ENCODE data around the gene ASCC3.

ASCC3 gene

GRCh38 chr6:100475554-100476320, 405.4 kb downstream of the ASCC3 start:
- no peak overlapping the region for H3K9ac ChIP-seq (ENCODE audit: low read depth in 1 of 2, low read length in 2 of 2)
- H3K36me3 ChIP-seq (ENCODE audit: control insufficient read depth in 1 of 2, insufficient read depth in 2 of 2, low read length in 2 of 2): no peaks in the 10 kb centered on the region
- no peaks in the 10 kb centered on the region for H3K9me3 ChIP-seq (ENCODE audit: control insufficient read depth in 1 of 2, low read length in 2 of 2)
- peaks cover 17 to 31% of the 10 kb centered on the region in 2 donors for H3K27me3 ChIP-seq (ENCODE audit: control insufficient read depth in 1 of 2, insufficient read depth in 2 of 2, low read length in 2 of 2)
- no peaks in the 10 kb centered on the region for H3K4me1 ChIP-seq (ENCODE audit: control insufficient read depth in 1 of 2, insufficient read depth in 2 of 2, low read length in 2 of 2)
- H3K4me3 ChIP-seq (ENCODE audit: low read depth in 1 of 2, low read length in 2 of 2): no peak overlapping the region
- H3K27ac ChIP-seq (ENCODE audit: low read depth, low read length): no peak overlapping the region

- Histone ChIP-seq H3K36me3 (ENCODE audit: control insufficient read depth in 1 of 2, insufficient read depth in 2 of 2, low read length in 2 of 2) (no peaks in the 10 kb centered on the region), H3K4me1 (ENCODE audit: control insufficient read depth in 1 of 2, insufficient read depth in 2 of 2, low read length in 2 of 2) (no peaks in the 10 kb centered on the region), H3K4me3 (ENCODE audit: low read depth in 1 of 2, low read length in 2 of 2) (no peak overlapping the region), H3K9ac (ENCODE audit: low read depth in 1 of 2, low read length in 2 of 2) (no peak overlapping the region), H3K27ac (ENCODE audit: low read depth, low read length) (no peak overlapping the region), H3K9me3 (ENCODE audit: control insufficient read depth in 1 of 2, low read length in 2 of 2) (no peaks in the 10 kb centered on the region), H3K27me3 (ENCODE audit: control insufficient read depth in 1 of 2, insufficient read depth in 2 of 2, low read length in 2 of 2) (peaks cover 37 to 50% of the 10 kb centered on the region in 2 donors)
Observed at GRCh38 chr6:100473182-100473581, 407.9 kb downstream of the ASCC3 start.

DNA sequence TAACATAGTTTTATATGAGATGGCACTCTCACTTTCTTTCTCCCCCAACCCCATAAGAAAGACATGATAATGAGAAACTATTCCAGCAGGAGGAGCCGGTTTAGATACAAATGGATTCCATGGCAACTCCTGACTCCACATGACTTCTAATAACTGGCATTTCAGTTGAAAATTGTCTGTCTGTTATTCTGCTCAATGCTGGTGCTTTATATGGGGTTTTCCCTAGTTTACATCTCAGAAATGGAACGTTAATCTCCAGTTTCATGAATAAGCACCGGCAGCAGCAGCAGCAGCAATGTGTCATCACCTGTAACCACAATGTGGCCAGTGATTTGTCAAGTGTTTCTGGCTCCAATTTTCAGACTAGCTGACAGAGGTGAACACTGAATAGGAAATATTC, 408.5 kb downstream of the ASCC3 start:
- Histone ChIP-seq H3K9ac (ENCODE audit: low read depth in 1 of 2, low read length in 2 of 2) (no peak overlapping the region), H3K4me1 (ENCODE audit: control insufficient read depth in 1 of 2, insufficient read depth in 2 of 2, low read length in 2 of 2) (no peaks in the 10 kb centered on the region), H3K9me3 (ENCODE audit: control insufficient read depth in 1 of 2, low read length in 2 of 2) (no peaks in the 10 kb centered on the region), H3K4me3 (ENCODE audit: low read depth in 1 of 2, low read length in 2 of 2) (no peak overlapping the region), H3K36me3 (ENCODE audit: control insufficient read depth in 1 of 2, insufficient read depth in 2 of 2, low read length in 2 of 2) (no peaks in the 10 kb centered on the region), H3K27ac (ENCODE audit: low read depth, low read length) (no peak overlapping the region), H3K27me3 (ENCODE audit: control insufficient read depth in 1 of 2, insufficient read depth in 2 of 2, low read length in 2 of 2) (peaks cover 42 to 55% of the 10 kb centered on the region in 2 donors)

- Histone ChIP-seq H3K27ac (ENCODE audit: low read depth, low read length) (no peak overlapping the region), H3K4me3 (ENCODE audit: low read depth in 1 of 2, low read length in 2 of 2) (no peak overlapping the region), H3K4me1 (ENCODE audit: control insufficient read depth in 1 of 2, insufficient read depth in 2 of 2, low read length in 2 of 2) (no peaks in the 10 kb centered on the region), H3K27me3 (ENCODE audit: control insufficient read depth in 1 of 2, insufficient read depth in 2 of 2, low read length in 2 of 2) (peaks cover 57 to 76% of the 10 kb centered on the region in 2 donors), H3K36me3 (ENCODE audit: control insufficient read depth in 1 of 2, insufficient read depth in 2 of 2, low read length in 2 of 2) (no peaks in the 10 kb centered on the region), H3K9me3 (ENCODE audit: control insufficient read depth in 1 of 2, low read length in 2 of 2) (no peaks in the 10 kb centered on the region), H3K9ac (ENCODE audit: low read depth in 1 of 2, low read length in 2 of 2) (no peak overlapping the region)
Observed at GRCh38 chr6:100470422-100471120, 410.6 kb downstream of the ASCC3 start.

DNA sequence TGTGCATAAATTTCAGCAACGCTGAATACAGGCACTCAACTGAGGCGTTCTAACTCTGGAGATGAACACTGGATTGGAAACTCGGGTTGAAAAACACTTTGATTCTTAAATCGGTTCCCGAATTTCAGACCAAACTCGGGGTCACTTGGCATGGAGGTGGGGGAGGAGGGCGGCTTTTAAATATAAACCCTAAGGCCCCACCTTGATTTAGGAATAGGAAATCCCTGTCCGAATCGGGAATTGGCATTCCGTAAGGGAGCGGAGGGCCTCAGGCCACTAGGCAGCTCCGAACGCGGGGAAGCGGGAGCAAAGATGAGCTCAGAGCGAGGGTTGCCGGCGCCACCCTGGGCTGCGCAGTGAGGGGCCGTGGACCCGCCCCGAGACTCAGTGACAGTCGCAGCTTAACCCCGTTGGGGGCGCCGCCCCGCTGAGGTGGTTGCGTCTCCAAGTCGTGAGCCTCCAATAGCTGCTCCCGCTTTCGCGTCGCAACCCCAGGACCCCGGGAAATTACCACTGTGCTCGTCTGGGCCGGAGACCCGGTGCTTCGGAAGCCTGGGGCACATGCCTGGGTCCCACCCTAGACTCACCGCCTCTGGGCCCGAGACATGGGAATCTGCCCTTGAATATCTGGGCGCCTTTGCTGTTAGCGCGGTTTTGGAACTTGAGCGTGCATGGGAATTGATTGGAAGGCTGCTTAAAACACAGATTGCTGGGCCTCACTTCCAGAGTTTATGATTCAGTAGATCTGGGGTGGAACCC, 411.8 kb downstream of the ASCC3 start:
- H3K27me3 ChIP-seq (ENCODE audit: control insufficient read depth in 1 of 2, insufficient read depth in 2 of 2, low read length in 2 of 2): peaks cover 70 to 88% of the 10 kb centered on the region in 2 donors
- no peaks in the 10 kb centered on the region for H3K9me3 ChIP-seq (ENCODE audit: control insufficient read depth in 1 of 2, low read length in 2 of 2)
- H3K27ac ChIP-seq (ENCODE audit: low read depth, low read length): no peak overlapping the region
- H3K4me1 ChIP-seq (ENCODE audit: control insufficient read depth in 1 of 2, insufficient read depth in 2 of 2, low read length in 2 of 2): no peaks in the 10 kb centered on the region
- no peaks in the 10 kb centered on the region for H3K36me3 ChIP-seq (ENCODE audit: control insufficient read depth in 1 of 2, insufficient read depth in 2 of 2, low read length in 2 of 2)
- no peak overlapping the region for H3K4me3 ChIP-seq (ENCODE audit: low read depth in 1 of 2, low read length in 2 of 2)
- no peak overlapping the region for H3K9ac ChIP-seq (ENCODE audit: low read depth in 1 of 2, low read length in 2 of 2)

GRCh38 chr6:100468016-100468622, 413.0 kb downstream of the ASCC3 start:
- no peaks in the 10 kb centered on the region for H3K36me3 ChIP-seq (ENCODE audit: control insufficient read depth in 1 of 2, insufficient read depth in 2 of 2, low read length in 2 of 2)
- H3K9ac ChIP-seq (ENCODE audit: low read depth in 1 of 2, low read length in 2 of 2): no peak overlapping the region
- H3K4me3 ChIP-seq (ENCODE audit: low read depth in 1 of 2, low read length in 2 of 2): no peak overlapping the region
- H3K27me3 ChIP-seq (ENCODE audit: control insufficient read depth in 1 of 2, insufficient read depth in 2 of 2, low read length in 2 of 2): peaks cover 82 to 92% of the 10 kb centered on the region in 2 donors
- H3K27ac ChIP-seq (ENCODE audit: low read depth, low read length): no peak overlapping the region
- H3K9me3 ChIP-seq (ENCODE audit: control insufficient read depth in 1 of 2, low read length in 2 of 2): no peaks in the 10 kb centered on the region
- no peaks in the 10 kb centered on the region for H3K4me1 ChIP-seq (ENCODE audit: control insufficient read depth in 1 of 2, insufficient read depth in 2 of 2, low read length in 2 of 2)

DNA sequence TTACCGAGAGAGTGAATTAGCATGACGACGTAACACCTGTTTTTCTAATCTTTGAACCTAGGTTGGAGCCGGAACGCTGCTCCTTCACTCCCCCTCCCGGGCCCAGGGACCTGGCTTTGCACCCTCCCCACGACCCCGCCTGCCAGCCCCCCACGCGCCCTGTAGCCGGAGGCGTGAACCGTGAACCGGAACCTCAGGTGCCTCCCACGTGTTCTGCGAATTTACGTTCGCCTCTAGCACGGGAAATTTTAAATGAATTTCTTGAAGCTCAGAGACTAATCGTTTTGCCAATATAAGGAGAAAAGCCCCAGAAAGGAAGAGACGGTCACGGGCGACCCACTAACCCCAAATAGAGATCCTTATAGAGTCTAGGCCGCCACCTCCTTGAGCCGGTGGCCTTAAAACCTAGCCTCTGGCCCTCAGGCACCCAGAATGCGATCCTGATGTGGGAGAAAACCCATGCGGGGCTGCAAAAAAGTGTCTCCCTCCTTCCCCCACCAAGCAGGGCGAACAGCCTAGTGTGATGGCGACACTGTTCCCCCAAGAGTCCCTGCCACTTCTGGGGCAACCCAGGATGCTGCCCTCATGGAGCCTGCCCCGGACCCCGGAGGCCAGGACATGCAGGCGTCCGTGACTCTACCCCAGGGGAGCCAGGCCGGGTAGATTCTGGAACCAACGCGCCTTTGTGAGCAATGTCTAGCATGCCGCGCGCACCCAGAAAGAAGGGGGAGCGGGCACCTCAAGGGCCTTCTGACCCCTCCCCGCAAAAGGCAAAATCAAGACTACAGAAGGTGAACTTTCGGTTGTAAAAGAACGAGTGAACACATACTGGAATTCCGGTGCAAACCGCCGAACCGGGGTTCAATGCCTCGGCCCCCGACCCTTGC, 413.8 kb downstream of the ASCC3 start:
- H3K9ac ChIP-seq (ENCODE audit: low read depth in 1 of 2, low read length in 2 of 2): no peak overlapping the region
- H3K27ac ChIP-seq (ENCODE audit: low read depth, low read length): no peak overlapping the region
- no peaks in the 10 kb centered on the region for H3K9me3 ChIP-seq (ENCODE audit: control insufficient read depth in 1 of 2, low read length in 2 of 2)
- no peak overlapping the region for H3K4me3 ChIP-seq (ENCODE audit: low read depth in 1 of 2, low read length in 2 of 2)
- no peaks in the 10 kb centered on the region for H3K4me1 ChIP-seq (ENCODE audit: control insufficient read depth in 1 of 2, insufficient read depth in 2 of 2, low read length in 2 of 2)
- H3K36me3 ChIP-seq (ENCODE audit: control insufficient read depth in 1 of 2, insufficient read depth in 2 of 2, low read length in 2 of 2): no peaks in the 10 kb centered on the region
- H3K27me3 ChIP-seq (ENCODE audit: control insufficient read depth in 1 of 2, insufficient read depth in 2 of 2, low read length in 2 of 2): peaks cover 89 to 92% of the 10 kb centered on the region in 2 donors

DNA sequence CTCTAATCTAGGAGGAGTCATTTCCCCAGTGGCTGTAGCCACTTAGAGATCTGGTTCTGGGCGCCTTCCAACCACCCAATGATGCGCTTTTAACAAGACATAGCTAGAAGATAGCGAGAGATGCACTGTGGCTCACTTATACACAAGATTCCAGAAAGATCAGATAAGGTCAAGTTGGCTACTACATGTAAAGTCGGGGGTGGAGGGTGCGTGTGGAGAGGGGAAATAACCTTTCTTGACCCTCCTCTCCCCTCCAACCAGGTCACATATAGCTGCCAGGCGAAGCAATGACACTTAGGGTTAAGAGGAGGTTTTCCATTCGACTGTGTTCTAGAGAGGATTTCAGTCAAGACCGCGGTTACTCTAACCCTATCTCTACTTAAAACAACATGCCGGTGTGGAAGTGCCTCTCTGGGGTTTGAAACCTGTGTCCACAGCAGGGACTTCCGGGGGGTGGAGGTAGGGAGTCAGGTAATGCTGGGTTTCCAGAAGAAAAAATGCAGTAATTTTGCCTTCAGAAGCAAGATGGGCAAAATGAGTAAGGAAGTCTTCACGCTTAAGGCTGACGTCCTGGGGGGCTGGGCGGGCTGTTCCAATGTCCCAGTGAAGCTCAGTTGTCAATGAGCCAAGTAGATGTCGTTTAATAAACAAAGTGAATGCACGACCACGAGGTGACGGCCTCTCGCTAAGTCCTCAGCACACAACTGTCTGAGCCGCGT, 414.6 kb downstream of the ASCC3 start:
- Histone ChIP-seq H3K36me3 (ENCODE audit: control insufficient read depth in 1 of 2, insufficient read depth in 2 of 2, low read length in 2 of 2) (no peaks in the 10 kb centered on the region), H3K27me3 (ENCODE audit: control insufficient read depth in 1 of 2, insufficient read depth in 2 of 2, low read length in 2 of 2) (peaks cover 93% of the 10 kb centered on the region in 2 donors), H3K4me1 (ENCODE audit: control insufficient read depth in 1 of 2, insufficient read depth in 2 of 2, low read length in 2 of 2) (no peaks in the 10 kb centered on the region), H3K9me3 (ENCODE audit: control insufficient read depth in 1 of 2, low read length in 2 of 2) (no peaks in the 10 kb centered on the region), H3K4me3 (ENCODE audit: low read depth in 1 of 2, low read length in 2 of 2) (no peak overlapping the region), H3K27ac (ENCODE audit: low read depth, low read length) (no peak overlapping the region), H3K9ac (ENCODE audit: low read depth in 1 of 2, low read length in 2 of 2) (no peak overlapping the region)

Data from duodenal mucosa (tissue), 2 donors.